ENCODE measurements around the gene IL1RL1. TPM values are rescaled to one million over a fixed set of nuclear protein-coding genes. Genes with fewer than 3 reads are reported as not detected.
A peak's percentile ranks its signal among the peaks of the same experiment; 100 is the strongest.

The IL1RL1 gene
- total RNA-seq, 1 experiment from 2014 or later: not detected

- Histone ChIP-seq H3K9me3 (replicated peaks) (no peaks in the 10 kb centered on the region), H3K36me3 (no peaks in the 10 kb centered on the region), H3K4me3 (no peak overlapping the region), H3K27ac (no peak overlapping the region), H3K27me3 (replicated peaks) (no peaks in the 10 kb centered on the region; the same call in 1 of the 2 replicates), H3K4me1 (replicated peaks) (no peaks in the 10 kb centered on the region)
- DNase-seq (ENCODE audit: low read depth in 1 of 2, low spot score in 2 of 2): no peak
Observed at GRCh38 chr2:102282678-102283091, 28.7 kb upstream of the IL1RL1 start.

GRCh38 chr2:102283996-102284395 lies 27.4 kb upstream of the IL1RL1 start:
- no peaks in the 10 kb centered on the region; the same call in 1 of the 2 replicates for H3K27me3 ChIP-seq (replicated peaks)
- no peaks in the 10 kb centered on the region for H3K36me3 ChIP-seq
- no peak overlapping the region for H3K4me3 ChIP-seq
- no peak overlapping the region for H3K27ac ChIP-seq
- no peaks in the 10 kb centered on the region for H3K9me3 ChIP-seq (replicated peaks)
- no peak for DNase-seq (ENCODE audit: low read depth in 1 of 2, low spot score in 2 of 2)
- H3K4me1 ChIP-seq (replicated peaks): no peaks in the 10 kb centered on the region

GRCh38 chr2:102284611-102285010 lies 26.8 kb upstream of the IL1RL1 start:
- H3K36me3 ChIP-seq: no peaks in the 10 kb centered on the region
- H3K27ac ChIP-seq: no peak overlapping the region
- H3K9me3 ChIP-seq (replicated peaks): no peaks in the 10 kb centered on the region
- DNase-seq (ENCODE audit: low read depth in 1 of 2, low spot score in 2 of 2): no peak
- H3K4me3 ChIP-seq: no peak overlapping the region
- no peaks in the 10 kb centered on the region for H3K4me1 ChIP-seq (replicated peaks)
- H3K27me3 ChIP-seq (replicated peaks): no peaks in the 10 kb centered on the region; the same call in 1 of the 2 replicates

DNA sequence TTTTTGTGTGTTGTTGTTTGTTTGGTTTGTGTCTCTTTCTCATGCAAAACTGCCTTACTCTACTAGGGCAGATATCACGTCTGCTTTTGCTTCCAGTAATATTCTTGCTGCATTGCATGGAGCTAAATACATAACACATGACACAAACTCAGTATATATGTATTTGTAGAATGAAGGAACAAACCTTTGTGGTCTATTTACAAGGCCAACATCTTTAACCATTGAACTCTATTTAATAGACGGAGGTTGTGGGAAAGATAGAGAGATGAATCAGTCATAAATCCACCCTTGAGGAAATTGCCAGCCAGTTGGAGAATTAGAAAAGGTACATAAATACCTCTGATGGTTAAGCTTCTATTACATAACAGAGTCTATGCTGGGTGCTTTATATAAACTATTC lies 26.0 kb upstream of the IL1RL1 start:
- Histone ChIP-seq H3K4me3 (no peak overlapping the region), H3K27ac (no peak overlapping the region), H3K4me1 (replicated peaks) (no peaks in the 10 kb centered on the region), H3K36me3 (no peaks in the 10 kb centered on the region), H3K27me3 (replicated peaks) (no peaks in the 10 kb centered on the region; the same call in 1 of the 2 replicates), H3K9me3 (replicated peaks) (no peaks in the 10 kb centered on the region)
- no peak for DNase-seq (ENCODE audit: low read depth in 1 of 2, low spot score in 2 of 2)

DNA sequence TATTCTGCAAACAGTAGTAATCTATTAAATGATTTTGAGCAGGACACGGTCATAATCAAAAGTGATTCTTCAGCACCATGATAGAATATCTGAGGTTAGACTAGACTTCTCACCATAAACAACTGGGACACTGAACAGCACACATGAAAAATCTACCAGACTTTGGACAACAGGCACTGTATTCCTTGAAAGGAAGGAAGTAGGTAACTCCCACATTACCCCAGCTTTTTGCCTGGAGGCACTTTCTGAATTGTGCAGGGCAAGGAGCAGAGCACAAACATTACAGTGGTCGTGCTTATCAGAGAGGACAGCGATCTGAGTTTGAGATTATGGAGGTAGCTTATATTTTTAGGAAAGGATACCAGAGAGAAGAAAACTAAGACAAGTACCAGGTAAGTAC lies 25.3 kb upstream of the IL1RL1 start:
- Histone ChIP-seq H3K4me1 (replicated peaks) (no peaks in the 10 kb centered on the region), H3K27me3 (replicated peaks) (no peaks in the 10 kb centered on the region; the same call in 1 of the 2 replicates), H3K4me3 (no peak overlapping the region), H3K9me3 (replicated peaks) (no peaks in the 10 kb centered on the region), H3K27ac (no peak overlapping the region), H3K36me3 (no peaks in the 10 kb centered on the region)
- DNase-seq (ENCODE audit: low read depth in 1 of 2, low spot score in 2 of 2): no peak

- Histone ChIP-seq H3K4me1 (replicated peaks) (no peaks in the 10 kb centered on the region), H3K36me3 (no peaks in the 10 kb centered on the region), H3K4me3 (no peak overlapping the region), H3K27ac (no peak overlapping the region), H3K27me3 (replicated peaks) (no peaks in the 10 kb centered on the region), H3K9me3 (replicated peaks) (no peaks in the 10 kb centered on the region)
- no peak for DNase-seq (ENCODE audit: low read depth in 1 of 2, low spot score in 2 of 2)
Observed at GRCh38 chr2:102289129-102289528, 22.2 kb upstream of the IL1RL1 start.

DNA sequence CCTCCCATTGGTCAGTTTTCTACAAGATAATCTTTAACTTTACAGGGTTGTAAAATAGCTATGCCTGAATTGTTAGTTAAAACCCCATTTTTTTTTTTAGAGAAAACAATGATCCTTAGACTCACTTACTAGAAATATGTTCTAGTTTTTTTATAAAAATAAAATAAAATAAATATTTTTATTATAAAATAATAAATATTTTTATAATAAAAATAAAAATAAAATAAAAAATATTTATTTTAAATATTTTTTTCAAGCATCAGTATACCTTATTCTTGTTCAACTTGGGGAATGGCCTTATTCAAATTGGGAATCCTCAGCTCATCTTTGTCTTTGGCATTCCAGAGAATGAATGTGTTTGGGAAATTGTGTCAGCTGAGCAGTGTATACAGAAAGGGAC lies 20.8 kb upstream of the IL1RL1 start:
- no peak for DNase-seq (ENCODE audit: low read depth in 1 of 2, low spot score in 2 of 2)
- no peaks in the 10 kb centered on the region for H3K9me3 ChIP-seq (replicated peaks)
- H3K4me1 ChIP-seq (replicated peaks): no peaks in the 10 kb centered on the region
- H3K36me3 ChIP-seq: no peaks in the 10 kb centered on the region
- no peaks in the 10 kb centered on the region; the same call in 1 of the 2 replicates for H3K27me3 ChIP-seq (replicated peaks)
- no peak overlapping the region for H3K27ac ChIP-seq
- H3K4me3 ChIP-seq: no peak overlapping the region

- no peak overlapping the region for H3K4me3 ChIP-seq
- no peak for DNase-seq (ENCODE audit: low read depth in 1 of 2, low spot score in 2 of 2)
- no peaks in the 10 kb centered on the region for H3K4me1 ChIP-seq (replicated peaks)
- H3K9me3 ChIP-seq (replicated peaks): no peaks in the 10 kb centered on the region
- H3K36me3 ChIP-seq: no peaks in the 10 kb centered on the region
- H3K27me3 ChIP-seq (replicated peaks): no peaks in the 10 kb centered on the region; the same call in 1 of the 2 replicates
- H3K27ac ChIP-seq: no peak overlapping the region
Observed at GRCh38 chr2:102291319-102292075, 19.9 kb upstream of the IL1RL1 start.

- DNase-seq (ENCODE audit: low read depth in 1 of 2, low spot score in 2 of 2): peak in 1 of 2 experiments; percentile 5
- no peaks in the 10 kb centered on the region; the same call in 1 of the 2 replicates for H3K27me3 ChIP-seq (replicated peaks)
- H3K9me3 ChIP-seq (replicated peaks): no peaks in the 10 kb centered on the region
- no peak overlapping the region for H3K4me3 ChIP-seq
- H3K4me1 ChIP-seq (replicated peaks): no peaks in the 10 kb centered on the region
- no peak overlapping the region for H3K27ac ChIP-seq
- no peaks in the 10 kb centered on the region for H3K36me3 ChIP-seq
Observed at GRCh38 chr2:102294802-102295489, 16.4 kb upstream of the IL1RL1 start.

- no peaks in the 10 kb centered on the region for H3K4me1 ChIP-seq (replicated peaks)
- H3K9me3 ChIP-seq (replicated peaks): no peaks in the 10 kb centered on the region
- no peak overlapping the region for H3K27ac ChIP-seq
- H3K36me3 ChIP-seq: no peaks in the 10 kb centered on the region
- DNase-seq (ENCODE audit: low read depth in 1 of 2, low spot score in 2 of 2): no peak
- H3K27me3 ChIP-seq (replicated peaks): no peaks in the 10 kb centered on the region; the same call in 1 of the 2 replicates
- H3K4me3 ChIP-seq: no peak overlapping the region
Observed at GRCh38 chr2:102295566-102295965, 15.8 kb upstream of the IL1RL1 start.

DNA sequence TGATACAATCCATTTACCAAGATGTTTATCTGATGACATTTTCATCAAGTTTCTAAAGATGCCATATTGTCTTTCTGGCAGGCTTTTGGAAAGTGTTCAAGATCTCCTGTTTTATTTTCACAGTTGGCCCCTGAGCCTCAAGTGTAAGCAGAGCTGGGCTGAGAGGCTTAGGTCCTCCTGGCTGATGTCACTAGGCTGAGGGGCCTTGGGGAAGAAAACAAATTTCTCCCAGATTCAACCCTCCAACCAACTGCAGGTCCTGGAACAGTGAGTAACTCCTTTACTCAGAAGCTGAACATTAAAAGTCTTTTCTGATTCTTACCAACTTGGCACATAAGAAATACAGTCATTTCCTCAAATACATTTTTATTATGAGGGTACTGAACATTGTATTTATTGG lies 14.9 kb upstream of the IL1RL1 start:
- Histone ChIP-seq H3K36me3 (no peaks in the 10 kb centered on the region), H3K9me3 (replicated peaks) (no peaks in the 10 kb centered on the region), H3K4me3 (no peak overlapping the region), H3K27me3 (replicated peaks) (no peaks in the 10 kb centered on the region; the same call in 1 of the 2 replicates), H3K4me1 (replicated peaks) (no peaks in the 10 kb centered on the region), H3K27ac (no peak overlapping the region)
- no peak for DNase-seq (ENCODE audit: low read depth in 1 of 2, low spot score in 2 of 2)

DNA sequence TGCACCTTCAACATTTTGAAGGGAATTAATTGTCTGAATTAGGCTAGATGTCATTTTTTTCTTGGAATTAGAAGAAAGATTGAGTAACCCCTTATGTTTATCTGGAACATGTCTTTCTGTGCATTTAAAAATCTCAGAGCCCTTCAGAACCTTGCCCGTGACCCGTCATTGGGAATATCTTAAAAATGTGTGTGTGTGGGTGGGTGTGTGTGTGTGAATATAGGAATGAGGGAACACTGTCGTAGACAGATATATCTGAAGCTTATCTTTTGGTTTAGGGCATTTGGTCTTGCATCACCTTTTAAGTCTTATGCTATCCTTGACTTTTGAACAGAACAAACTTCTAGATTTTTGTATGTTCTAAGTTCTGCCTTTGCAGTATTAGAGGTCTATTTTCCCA lies 13.5 kb upstream of the IL1RL1 start:
- DNase-seq (ENCODE audit: low read depth in 1 of 2, low spot score in 2 of 2): no peak
- Histone ChIP-seq H3K27ac (no peak overlapping the region), H3K4me3 (no peak overlapping the region), H3K4me1 (replicated peaks) (no peaks in the 10 kb centered on the region), H3K9me3 (replicated peaks) (no peaks in the 10 kb centered on the region), H3K36me3 (no peaks in the 10 kb centered on the region), H3K27me3 (replicated peaks) (no peaks in the 10 kb centered on the region; the same call in 1 of the 2 replicates)

DNA sequence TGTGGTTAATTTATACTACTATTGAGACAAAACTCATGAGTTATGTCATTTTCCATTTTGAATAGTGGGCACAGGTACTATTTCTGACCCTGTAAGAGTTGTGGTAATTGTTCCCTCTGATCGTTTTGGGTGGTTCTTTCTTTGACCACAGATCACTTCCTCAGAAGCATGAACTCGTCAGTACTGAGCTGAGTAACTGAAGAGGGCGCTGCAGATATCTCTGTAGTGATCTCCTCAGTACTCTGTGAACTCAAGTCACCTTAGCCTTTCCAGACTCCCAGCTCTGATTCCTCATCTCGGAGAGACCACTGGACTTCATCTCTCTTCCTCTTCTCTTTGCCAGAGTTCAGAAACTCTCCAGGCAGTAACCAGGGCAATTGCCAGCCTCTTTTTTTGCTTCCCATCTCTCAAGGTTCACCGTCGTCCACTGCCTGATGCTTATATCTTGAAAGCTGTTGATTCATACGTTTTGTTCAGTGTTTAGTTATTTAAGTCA lies 9.4 kb upstream of the IL1RL1 start:
- Histone ChIP-seq H3K36me3 (no peaks in the 10 kb centered on the region), H3K4me3 (no peak overlapping the region), H3K9me3 (replicated peaks) (no peaks in the 10 kb centered on the region), H3K4me1 (replicated peaks) (no peaks in the 10 kb centered on the region), H3K27ac (no peak overlapping the region), H3K27me3 (replicated peaks) (peaks cover 11% of the 10 kb centered on the region)
- no peak for DNase-seq (ENCODE audit: low read depth in 1 of 2, low spot score in 2 of 2)

- no peak for DNase-seq (ENCODE audit: low read depth in 1 of 2, low spot score in 2 of 2)
- Histone ChIP-seq H3K4me3 (no peak overlapping the region), H3K4me1 (replicated peaks) (no peaks in the 10 kb centered on the region), H3K27ac (no peak overlapping the region), H3K27me3 (replicated peaks) (peaks cover 11% of the 10 kb centered on the region), H3K36me3 (no peaks in the 10 kb centered on the region), H3K9me3 (replicated peaks) (no peaks in the 10 kb centered on the region)
Observed at GRCh38 chr2:102302458-102302857, 8.9 kb upstream of the IL1RL1 start.

All from SJSA1 (cell line).